ENCODE measurements around the gene AKAP17A. TPM values are rescaled to one million over a fixed set of nuclear protein-coding genes. Genes with fewer than 3 reads are reported as not detected.

AKAP17A gene
- total RNA-seq, 1 donor, result 73.0 TPM

DNA sequence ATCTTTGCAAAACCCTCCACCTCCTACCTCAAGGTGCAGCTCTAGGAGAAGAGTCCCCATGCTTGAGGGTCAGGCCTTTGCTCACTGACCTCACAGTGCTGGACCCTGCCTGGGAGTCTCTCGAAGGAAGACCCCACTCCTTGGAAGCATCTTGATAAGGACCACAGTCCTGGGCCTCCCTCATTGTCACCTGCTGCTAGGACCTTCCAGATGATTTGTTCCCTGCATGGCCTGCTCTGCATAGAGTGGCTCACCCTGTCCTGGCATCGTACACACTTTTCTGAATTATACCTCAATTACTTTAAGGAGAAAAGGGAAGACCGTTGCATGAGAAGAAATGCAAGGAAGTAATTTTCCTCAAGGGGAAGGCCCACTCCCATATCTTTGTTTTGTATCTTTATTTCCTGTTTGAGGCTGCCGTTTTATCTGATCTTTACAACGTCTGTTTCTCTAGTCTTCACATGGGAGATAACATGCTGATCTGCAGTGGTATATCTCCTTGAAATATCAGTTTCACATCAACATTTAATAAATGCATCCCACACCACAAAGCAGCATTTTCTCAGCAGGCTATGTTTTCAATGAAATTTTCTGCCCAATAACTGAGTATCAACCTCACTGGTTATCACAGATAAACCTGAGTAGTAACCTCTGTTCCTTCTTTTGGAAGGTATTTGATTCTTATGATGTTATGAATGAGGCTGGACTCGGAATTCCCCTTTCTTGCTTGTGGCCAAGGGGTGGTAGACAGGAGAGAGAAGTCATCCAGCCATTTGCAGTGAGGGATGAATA is 15.0 kb upstream of the AKAP17A start:
- peaks cover 33% of the 10 kb centered on the region for H3K4me1 ChIP-seq (ENCODE audit: insufficient read depth, low read length)
- no peaks in the 10 kb centered on the region for H3K27me3 ChIP-seq (ENCODE audit: insufficient read depth, low read length)
- H3K4me3 ChIP-seq (ENCODE audit: low read length), result no peak overlapping the region
- no peaks in the 10 kb centered on the region for H3K9me3 ChIP-seq (ENCODE audit: low read depth, low read length)

DNA sequence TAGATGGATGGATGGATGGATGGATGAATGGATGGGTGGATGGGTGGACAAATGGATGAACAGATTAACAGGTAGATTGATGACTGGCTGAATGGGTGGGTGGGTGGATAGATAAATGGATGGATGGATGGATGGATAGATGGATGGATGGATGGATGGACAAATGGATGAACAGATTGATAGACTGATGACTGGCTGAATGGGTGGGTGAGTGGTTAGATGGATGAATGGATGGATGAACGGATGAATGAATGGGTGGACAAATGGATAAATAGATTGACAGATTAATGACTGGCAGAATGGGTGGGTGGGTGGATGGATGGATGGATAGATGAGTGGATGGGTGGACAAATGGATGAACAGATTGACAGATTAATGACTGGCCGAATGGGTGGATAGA is 13.6 kb upstream of the AKAP17A start:
- Histone ChIP-seq H3K9me3 (ENCODE audit: low read depth, low read length) (no peaks in the 10 kb centered on the region), H3K27me3 (ENCODE audit: insufficient read depth, low read length) (no peaks in the 10 kb centered on the region), H3K4me1 (ENCODE audit: insufficient read depth, low read length) (peaks cover 38% of the 10 kb centered on the region), H3K4me3 (ENCODE audit: low read length) (no peak overlapping the region)

- no peaks in the 10 kb centered on the region for H3K27me3 ChIP-seq (ENCODE audit: insufficient read depth, low read length)
- H3K4me1 ChIP-seq (ENCODE audit: insufficient read depth, low read length), result peaks cover 42% of the 10 kb centered on the region
- no peak overlapping the region for H3K4me3 ChIP-seq (ENCODE audit: low read length)
- no peaks in the 10 kb centered on the region for H3K9me3 ChIP-seq (ENCODE audit: low read depth, low read length)
Measured at GRCh38 chrX:1578511-1579173, 12.8 kb upstream of the AKAP17A start.

GRCh38 chrX:1581132-1581531 is 10.3 kb upstream of the AKAP17A start:
- peaks cover 38% of the 10 kb centered on the region for H3K4me1 ChIP-seq (ENCODE audit: insufficient read depth, low read length)
- no peak overlapping the region for H3K4me3 ChIP-seq (ENCODE audit: low read length)
- no peaks in the 10 kb centered on the region for H3K9me3 ChIP-seq (ENCODE audit: low read depth, low read length)
- no peaks in the 10 kb centered on the region for H3K27me3 ChIP-seq (ENCODE audit: insufficient read depth, low read length)

- Histone ChIP-seq H3K4me3 (ENCODE audit: low read length) (no peak overlapping the region), H3K9me3 (ENCODE audit: low read depth, low read length) (no peaks in the 10 kb centered on the region), H3K4me1 (ENCODE audit: insufficient read depth, low read length) (peaks cover 30% of the 10 kb centered on the region), H3K27me3 (ENCODE audit: insufficient read depth, low read length) (no peaks in the 10 kb centered on the region)
Measured at GRCh38 chrX:1582686-1583437, 8.5 kb upstream of the AKAP17A start.

GRCh38 chrX:1584237-1585011 is 7.0 kb upstream of the AKAP17A start:
- no peaks in the 10 kb centered on the region for H3K9me3 ChIP-seq (ENCODE audit: low read depth, low read length)
- peaks cover 21% of the 10 kb centered on the region for H3K4me1 ChIP-seq (ENCODE audit: insufficient read depth, low read length)
- no peak overlapping the region for H3K4me3 ChIP-seq (ENCODE audit: low read length)
- H3K27me3 ChIP-seq (ENCODE audit: insufficient read depth, low read length), result no peaks in the 10 kb centered on the region

DNA sequence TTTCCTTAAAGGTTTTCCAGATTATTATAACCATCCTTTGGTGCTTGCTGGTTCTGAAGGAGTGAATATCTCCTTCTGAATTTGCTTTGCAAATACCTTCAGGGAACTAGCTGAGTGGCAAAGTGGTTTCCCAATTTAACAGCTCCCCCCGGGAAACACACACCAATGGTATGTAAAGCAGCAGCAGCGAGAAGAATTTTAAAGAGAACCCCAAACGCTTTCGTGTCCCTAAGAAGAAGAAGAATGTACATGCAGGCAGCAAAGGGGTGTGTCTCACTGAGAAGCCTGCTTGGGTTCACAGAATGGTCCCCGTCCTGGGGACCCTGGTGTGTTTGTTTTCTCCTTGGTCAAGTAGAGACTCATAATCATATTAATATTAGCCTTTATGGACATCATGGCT is 4.2 kb upstream of the AKAP17A start:
- Histone ChIP-seq H3K9me3 (ENCODE audit: low read depth, low read length) (no peaks in the 10 kb centered on the region), H3K4me3 (ENCODE audit: low read length) (no peak overlapping the region), H3K4me1 (ENCODE audit: insufficient read depth, low read length) (peaks cover 20% of the 10 kb centered on the region), H3K27me3 (ENCODE audit: insufficient read depth, low read length) (no peaks in the 10 kb centered on the region)

DNA sequence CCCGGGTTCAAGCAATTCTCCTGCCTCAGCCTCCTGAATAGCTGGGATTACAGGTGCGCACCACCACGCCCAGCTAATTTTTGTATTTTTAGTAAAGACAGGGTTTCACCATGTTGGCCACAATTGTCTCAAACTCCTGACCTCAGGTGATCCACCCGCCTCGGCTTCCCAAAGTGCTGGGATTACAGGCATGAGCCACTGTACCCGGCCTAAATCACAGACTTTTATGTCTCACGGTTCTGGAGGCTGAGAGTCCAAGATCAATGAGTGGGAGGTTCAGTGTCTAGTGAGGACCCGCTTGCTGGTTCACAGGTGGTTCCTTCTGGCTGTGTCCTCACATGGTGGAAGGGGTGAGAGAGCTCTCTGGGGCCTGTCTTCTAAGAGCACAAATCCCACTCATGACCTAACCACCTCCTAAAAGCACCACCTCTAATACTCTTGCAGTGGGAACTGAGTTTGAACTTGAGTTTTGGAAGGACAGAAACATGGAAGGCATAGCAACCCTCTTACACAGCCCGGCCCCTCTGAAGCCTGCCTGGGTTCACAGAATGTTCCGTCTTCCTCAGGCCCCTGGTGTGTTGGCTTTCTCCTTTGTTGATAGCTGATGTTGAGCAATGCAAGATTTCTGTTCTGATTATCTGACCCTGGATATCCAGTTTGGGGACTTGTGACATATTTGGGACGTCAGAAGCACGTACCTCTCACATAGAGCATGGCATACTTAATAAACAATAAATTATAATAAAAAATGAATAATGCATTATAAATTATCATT is 1.9 kb upstream of the AKAP17A start:
- no peaks in the 10 kb centered on the region for H3K9me3 ChIP-seq (ENCODE audit: low read depth, low read length)
- no peaks in the 10 kb centered on the region for H3K27me3 ChIP-seq (ENCODE audit: insufficient read depth, low read length)
- peaks cover 31% of the 10 kb centered on the region for H3K4me1 ChIP-seq (ENCODE audit: insufficient read depth, low read length)
- H3K4me3 ChIP-seq (ENCODE audit: low read length), result no peak overlapping the region

GRCh38 chrX:1591863-1592469 is 562 bp downstream of the AKAP17A start:
- H3K4me3 ChIP-seq (ENCODE audit: low read length), result peak overlapping the region; percentile 74
- no peaks in the 10 kb centered on the region for H3K9me3 ChIP-seq (ENCODE audit: low read depth, low read length)
- H3K27me3 ChIP-seq (ENCODE audit: insufficient read depth, low read length), result no peaks in the 10 kb centered on the region
- peaks cover 26% of the 10 kb centered on the region for H3K4me1 ChIP-seq (ENCODE audit: insufficient read depth, low read length)

DNA sequence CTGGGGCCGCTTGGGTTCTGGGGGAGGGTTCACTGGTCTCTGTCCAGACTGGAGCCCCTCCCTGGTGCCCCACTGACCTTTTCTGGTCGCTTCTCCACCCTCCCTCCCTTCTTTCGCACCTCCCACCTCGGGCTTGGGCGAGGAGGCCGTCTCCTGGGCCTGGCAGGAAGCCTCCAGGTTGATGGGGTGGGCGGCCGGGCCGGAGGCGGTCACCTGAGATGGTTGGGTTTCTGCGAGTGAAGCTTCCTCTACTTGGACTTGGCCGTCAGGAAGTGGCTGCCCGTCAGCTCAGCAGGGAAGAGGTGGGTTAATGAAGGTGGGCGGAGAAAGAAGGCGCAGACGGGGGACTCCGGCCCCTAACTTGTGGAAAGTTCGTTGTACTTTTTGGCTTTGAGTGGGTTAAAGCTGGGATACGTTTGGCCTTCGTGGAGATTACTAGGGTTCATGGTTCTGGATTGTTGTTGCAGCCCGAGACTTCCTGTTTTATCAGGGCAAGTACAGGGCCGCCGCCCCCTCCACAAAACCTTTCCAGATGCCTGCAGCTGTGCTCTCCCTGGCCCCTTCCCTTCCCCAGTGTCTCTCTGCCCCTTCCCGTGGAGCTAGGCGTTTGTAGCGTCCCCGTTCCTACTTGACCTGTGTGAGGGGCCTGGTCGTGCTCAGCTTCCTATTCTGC is 1.2 kb downstream of the AKAP17A start:
- Histone ChIP-seq H3K4me3 (ENCODE audit: low read length) (peak overlapping the region; percentile 74), H3K9me3 (ENCODE audit: low read depth, low read length) (no peaks in the 10 kb centered on the region), H3K4me1 (ENCODE audit: insufficient read depth, low read length) (peaks cover 22% of the 10 kb centered on the region), H3K27me3 (ENCODE audit: insufficient read depth, low read length) (no peaks in the 10 kb centered on the region)

DNA sequence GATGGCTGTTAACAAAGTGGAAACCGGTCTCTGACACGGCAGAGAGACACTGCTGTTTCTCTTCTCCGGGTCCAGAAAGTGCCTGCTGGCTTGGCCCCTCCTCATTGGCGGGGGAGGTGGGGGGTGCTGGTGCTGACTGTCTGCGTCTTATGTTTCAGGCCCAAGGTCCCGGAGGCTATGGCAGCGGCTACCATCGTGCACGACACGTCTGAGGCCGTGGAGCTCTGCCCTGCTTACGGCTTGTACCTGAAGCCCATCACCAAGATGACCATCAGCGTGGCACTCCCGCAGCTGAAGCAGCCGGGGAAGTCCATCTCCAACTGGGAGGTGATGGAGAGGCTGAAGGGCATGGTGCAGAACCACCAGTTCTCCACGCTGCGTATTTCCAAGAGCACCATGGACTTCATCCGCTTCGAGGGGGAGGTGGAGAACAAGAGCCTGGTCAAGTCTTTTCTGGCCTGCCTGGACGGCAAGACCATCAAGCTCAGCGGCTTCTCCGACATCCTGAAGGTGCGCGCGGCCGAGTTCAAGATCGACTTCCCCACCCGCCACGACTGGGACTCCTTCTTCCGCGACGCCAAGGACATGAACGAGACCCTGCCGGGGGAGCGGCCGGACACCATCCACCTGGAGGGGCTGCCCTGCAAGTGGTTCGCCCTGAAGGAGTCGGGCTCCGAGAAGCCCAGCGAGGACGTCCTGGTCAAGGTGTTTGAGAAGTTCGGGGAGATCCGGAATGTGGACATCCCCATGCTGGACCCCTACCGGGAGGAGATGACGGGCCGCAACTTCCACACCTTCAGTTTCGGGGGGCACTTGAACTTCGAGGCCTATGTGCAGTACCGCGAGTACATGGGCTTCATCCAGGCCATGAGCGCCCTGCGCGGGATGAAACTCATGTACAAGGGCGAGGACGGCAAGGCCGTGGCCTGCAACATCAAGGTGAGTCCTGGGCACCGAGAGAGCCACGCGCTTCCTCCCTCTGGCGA is 2.2 kb downstream of the AKAP17A start:
- Histone ChIP-seq H3K4me3 (ENCODE audit: low read length) (peak overlapping the region; percentile 74), H3K4me1 (ENCODE audit: insufficient read depth, low read length) (peaks cover 22% of the 10 kb centered on the region), H3K27me3 (ENCODE audit: insufficient read depth, low read length) (no peaks in the 10 kb centered on the region), H3K9me3 (ENCODE audit: low read depth, low read length) (no peaks in the 10 kb centered on the region)

DNA sequence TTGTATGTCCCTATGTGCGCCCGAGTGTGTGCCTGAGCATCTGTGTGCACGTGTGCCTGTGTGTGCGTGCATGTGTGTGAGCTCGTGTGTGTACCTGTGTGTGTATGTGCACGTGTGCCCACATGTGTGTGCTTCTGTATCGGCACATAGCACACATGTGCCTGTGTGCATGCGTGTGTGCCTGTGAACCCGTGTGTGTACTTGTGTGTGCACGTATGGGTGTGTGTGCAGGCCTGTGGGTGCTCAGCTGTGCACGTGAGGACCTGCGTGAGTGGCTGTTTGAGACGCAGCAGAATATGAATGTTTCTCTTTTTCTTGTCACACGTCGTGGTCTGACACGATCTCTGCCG is 4.3 kb downstream of the AKAP17A start:
- H3K4me3 ChIP-seq (ENCODE audit: low read length), result no peak overlapping the region
- no peaks in the 10 kb centered on the region for H3K9me3 ChIP-seq (ENCODE audit: low read depth, low read length)
- peaks cover 22% of the 10 kb centered on the region for H3K4me1 ChIP-seq (ENCODE audit: insufficient read depth, low read length)
- H3K27me3 ChIP-seq (ENCODE audit: insufficient read depth, low read length), result no peaks in the 10 kb centered on the region

Measured in mononuclear cell (primary cell).